ENCODE measurements around the gene RNF7. TPM values are rescaled to one million over a fixed set of nuclear protein-coding genes. Genes with fewer than 3 reads are reported as not detected.
"Not testable (repeated sequence)": the region's sequence is repeated elsewhere in the genome, so short reads cannot be mapped to it uniquely, and the experiment has no call there.

RNF7 gene
- total and polyA plus RNA-seq, 9 of the 15 experiments (the other 6 are each of a cell fraction or from before 2014, with no cell fraction given): 38.8 to 133 (median 80.5) TPM

DNA sequence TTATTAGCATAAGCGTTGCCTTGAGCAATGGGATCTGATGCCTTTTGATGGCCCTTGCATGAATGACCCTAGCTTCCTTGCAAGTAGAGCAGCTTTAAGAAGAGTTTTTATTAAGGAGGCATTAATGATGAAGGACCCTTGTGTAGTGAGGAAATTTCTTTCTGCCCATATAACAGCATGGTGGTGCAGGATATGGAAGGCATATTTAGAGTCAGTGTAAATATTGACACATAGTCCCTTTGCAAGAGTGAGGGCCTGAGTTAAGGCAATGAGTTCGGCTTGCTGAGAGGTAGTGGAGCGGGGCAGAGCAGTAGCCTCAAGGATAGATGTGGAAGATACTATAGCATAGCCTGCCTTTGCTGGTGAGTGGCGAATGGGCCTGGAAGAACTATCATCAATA is 45.1 kb upstream of the RNF7 start:
- CTCF ChIA-PET (ENCODE audit: low intra/inter-chr PET ratio); BruUV-seq (replicated peaks); DNase-seq (ENCODE audit: extremely low read depth in 1 of 4, low spot score in 3 of 4); FAIRE-seq; POLR2A ChIA-PET; H3K27ac ChIP-seq (ENCODE audit: extremely low read depth, low read depth, low read length); H3K4me3 ChIP-seq; ATAC-seq; intact Hi-C loops (cut with micrococcal nuclease); H2AFZ ChIP-seq (ENCODE audit: low read depth, low read length); in situ Hi-C loops (cut with MboI); H3K27me3 ChIP-seq (ENCODE audit: control insufficient read depth in 2 of 2, insufficient read depth in 2 of 2, low read length in 2 of 2); H4K20me1 ChIP-seq (replicated peaks; ENCODE audit: control insufficient read depth, insufficient read depth, low read length); H3K9ac ChIP-seq (ENCODE audit: insufficient read depth in 1 of 2, low read depth in 2 of 2, low read length in 2 of 2); H3K4me2 ChIP-seq (ENCODE audit: insufficient read depth, low read length); H3K36me3 ChIP-seq (ENCODE audit: control insufficient read depth, insufficient read depth, low read length); H3K79me2 ChIP-seq (ENCODE audit: control insufficient read depth, insufficient read depth, low read length); H3K9me1 ChIP-seq (ENCODE audit: control insufficient read depth, insufficient read depth, low read length); H3K9me3 ChIP-seq (replicated peaks; ENCODE audit: control insufficient read depth, insufficient read depth, low read depth, low read length); H3K4me1 ChIP-seq (replicated peaks in 1 of 2; ENCODE audit: control insufficient read depth in 2 of 2, insufficient read depth in 2 of 2, low read length in 2 of 2): not testable (repeated sequence)
- TF ChIP-seq FOXA3 (CRISPR knock-in tag; conservative IDR thresholded peaks at IDR 0.05 in 1 of 2, IDR thresholded peaks at IDR 0.05 in 1 of 2) (peak in 1 of 2 experiments; percentile 70; a peak in 2 of 4 replicates), TRIM28 (IDR thresholded peaks at IDR 0.05) (peak; percentile 66; the same call in 1 of the 2 replicates), CBX3 (IDR thresholded peaks at IDR 0.05; ENCODE audit: borderline replicate concordance in 1 of 2, low read length in 2 of 2) (0 out of 3 replicates have a peak, but pooled peaks of 1 of the 2 experiments have one; percentile 28)
- 13% methylated on average over 4 of the region's 4 CpGs for WGBS (ENCODE audit: insufficient coverage, low coverage, missing lambda C conversion rate)

GRCh38 chr3:141699324-141699723 is 38.8 kb upstream of the RNF7 start:
- H4K20me1 ChIP-seq (replicated peaks; ENCODE audit: control insufficient read depth, insufficient read depth, low read length): no peaks in the 10 kb centered on the region
- H3K27me3 ChIP-seq (ENCODE audit: control insufficient read depth in 2 of 2, insufficient read depth in 2 of 2, low read length in 2 of 2): no peaks in the 10 kb centered on the region
- ATAC-seq (no peak), DNase-seq (ENCODE audit: extremely low read depth in 1 of 4, low spot score in 3 of 4) (no peak), FAIRE-seq (peak; percentile 35)
- POLR2A ChIA-PET: interaction anchor here (1.2 kb wide), 1 partner anchor 14 kb away, joined by 3 read pairs; no protein-coding TSS in a partner anchor
- H3K9me1 ChIP-seq (ENCODE audit: control insufficient read depth, insufficient read depth, low read length): no peaks in the 10 kb centered on the region
- H2AFZ ChIP-seq (ENCODE audit: low read depth, low read length): 0 out of 2 replicates have a peak overlapping the region, but pooled peaks have one; percentile 71
- no peaks in the 10 kb centered on the region for H3K36me3 ChIP-seq (ENCODE audit: control insufficient read depth, insufficient read depth, low read length)
- no peak overlapping the region for H3K27ac ChIP-seq (ENCODE audit: extremely low read depth, low read depth, low read length)
- in situ Hi-C loops (cut with MboI): no loop called here
- H3K4me1 ChIP-seq (replicated peaks in 1 of 2; ENCODE audit: control insufficient read depth in 2 of 2, insufficient read depth in 2 of 2, low read length in 2 of 2): peaks cover 10 to 13% of the 10 kb centered on the region in 2 experiments; a peak in 4 of 5 replicates
- H3K9ac ChIP-seq (ENCODE audit: insufficient read depth in 1 of 2, low read depth in 2 of 2, low read length in 2 of 2): no peak overlapping the region
- H3K79me2 ChIP-seq (ENCODE audit: control insufficient read depth, insufficient read depth, low read length): no peaks in the 10 kb centered on the region
- BruUV-seq (replicated peaks): no TSS peak
- intact Hi-C loops (cut with micrococcal nuclease): no loop called here
- H3K4me3 ChIP-seq: no peak overlapping the region
- H3K4me2 ChIP-seq (ENCODE audit: insufficient read depth, low read length): no peak overlapping the region
- no peaks in the 10 kb centered on the region for H3K9me3 ChIP-seq (replicated peaks; ENCODE audit: control insufficient read depth, insufficient read depth, low read depth, low read length)
- CTCF ChIA-PET (ENCODE audit: low intra/inter-chr PET ratio): interaction anchor here (0.7 kb wide), 1 partner anchor 15 kb away, joined by 3 read pairs; no protein-coding TSS in a partner anchor
- WGBS (ENCODE audit: insufficient coverage, low coverage, missing lambda C conversion rate): 24% methylated on average over 7 of the region's 7 CpGs
- no peak for TF ChIP-seq KAT8 (IDR thresholded peaks at IDR 0.05; ENCODE audit: low read depth)
- TF ChIP-seq, protein P1, sequence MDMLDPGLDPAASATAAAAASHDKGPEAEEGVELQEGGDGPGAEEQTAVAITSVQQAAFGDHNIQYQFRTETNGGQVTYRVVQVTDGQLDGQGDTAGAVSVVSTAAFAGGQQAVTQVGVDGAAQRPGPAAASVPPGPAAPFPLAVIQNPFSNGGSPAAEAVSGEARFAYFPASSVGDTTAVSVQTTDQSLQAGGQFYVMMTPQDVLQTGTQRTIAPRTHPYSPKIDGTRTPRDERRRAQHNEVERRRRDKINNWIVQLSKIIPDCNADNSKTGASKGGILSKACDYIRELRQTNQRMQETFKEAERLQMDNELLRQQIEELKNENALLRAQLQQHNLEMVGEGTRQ (CRISPR knock-in tag; IDR thresholded peaks at IDR 0.05): no peak
- no peak for TF ChIP-seq RBM22 (IDR thresholded peaks at IDR 0.05; ENCODE audit: low read depth, low read length, poor library complexity, severe bottlenecking)
- TF ChIP-seq, protein P2, sequence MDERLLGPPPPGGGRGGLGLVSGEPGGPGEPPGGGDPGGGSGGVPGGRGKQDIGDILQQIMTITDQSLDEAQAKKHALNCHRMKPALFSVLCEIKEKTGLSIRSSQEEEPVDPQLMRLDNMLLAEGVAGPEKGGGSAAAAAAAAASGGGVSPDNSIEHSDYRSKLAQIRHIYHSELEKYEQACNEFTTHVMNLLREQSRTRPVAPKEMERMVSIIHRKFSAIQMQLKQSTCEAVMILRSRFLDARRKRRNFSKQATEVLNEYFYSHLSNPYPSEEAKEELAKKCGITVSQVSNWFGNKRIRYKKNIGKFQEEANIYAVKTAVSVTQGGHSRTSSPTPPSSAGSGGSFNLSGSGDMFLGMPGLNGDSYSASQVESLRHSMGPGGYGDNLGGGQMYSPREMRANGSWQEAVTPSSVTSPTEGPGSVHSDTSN (CRISPR knock-in tag; IDR thresholded peaks at IDR 0.05; ENCODE audit: low read depth): no peak
- TF ChIP-seq, protein P2 (tag; conservative IDR thresholded peaks at IDR 0.05; ENCODE audit: low read depth): no peak

Data from K562 (cell line).